Colonic mucosa (tissue), 4 donors: ENCODE data around the gene LYRM2. TPM values are rescaled to one million over a fixed set of nuclear protein-coding genes. Genes with fewer than 3 reads are reported as not detected.

Experiments used
- DNase-seq: peaks from one replicate; pipeline ENCODE4 v3.0.0-alpha.2; 2020
- H3K27ac ChIP-seq: fragments of 200-600 bp; one replicate; pipeline ENCODE4 v1.8.0; 2021
- H3K27me3 ChIP-seq: fragments of 200-600 bp; one replicate; pipeline ENCODE4 v1.8.0; 2021
- H3K36me3 ChIP-seq: fragments of 200-600 bp; one replicate; pipeline ENCODE4 v1.8.0; 2021
- H3K4me1 ChIP-seq: fragments of 200-600 bp; one replicate; pipeline ENCODE4 v1.8.0; 2021; ENCODE audit warnings: mild to moderate bottlenecking
- H3K4me3 ChIP-seq: fragments of 200-600 bp; one replicate; pipeline ENCODE4 v1.8.0; 2021
- H3K9ac ChIP-seq, 2 donors: one replicate each; pipeline ENCODE4 v1.7.0; 2013; ENCODE audit warnings: control low read depth in 2 of 2, low read depth in 2 of 2, low read length in 2 of 2
- H3K9me3 ChIP-seq: fragments of 200-600 bp; one replicate; pipeline ENCODE4 v1.8.0; 2021
- intact Hi-C: fragments of 100-400 bp; cut with DNase I; formaldehyde crosslinking; loops from one replicate; pipeline ENCODE4 v1.14.1; 2022
- total RNA-seq, 2 donors: library from RNA; stranded (reverse); fragmentation: NEBNext Ultra II Directional in 1 of 2; extraction: Animal tissue kit (Norgen Biotek cat#: 25700) in 1 of 2; gene quantifications; one replicate each; pipeline ENCODE4 v1.2.1, GENCODE V29; 2021
- TF ChIP-seq, protein P1 (sequence below): fragments of 200-600 bp; IDR thresholded peaks from one replicate; pipeline ENCODE4 v1.8.0; 2022; ENCODE audit warnings: antibody characterized with exemption, mild to moderate bottlenecking
- donor health status: healthy.
- donor health status: DM: no; HTN: no; CAD: no.
- donor health status: DM: no; HTN: no; CAD: no.

The LYRM2 gene
- total RNA-seq, 2 donors from 2014 or later, result 28.7 to 43.5 TPM

DNA sequence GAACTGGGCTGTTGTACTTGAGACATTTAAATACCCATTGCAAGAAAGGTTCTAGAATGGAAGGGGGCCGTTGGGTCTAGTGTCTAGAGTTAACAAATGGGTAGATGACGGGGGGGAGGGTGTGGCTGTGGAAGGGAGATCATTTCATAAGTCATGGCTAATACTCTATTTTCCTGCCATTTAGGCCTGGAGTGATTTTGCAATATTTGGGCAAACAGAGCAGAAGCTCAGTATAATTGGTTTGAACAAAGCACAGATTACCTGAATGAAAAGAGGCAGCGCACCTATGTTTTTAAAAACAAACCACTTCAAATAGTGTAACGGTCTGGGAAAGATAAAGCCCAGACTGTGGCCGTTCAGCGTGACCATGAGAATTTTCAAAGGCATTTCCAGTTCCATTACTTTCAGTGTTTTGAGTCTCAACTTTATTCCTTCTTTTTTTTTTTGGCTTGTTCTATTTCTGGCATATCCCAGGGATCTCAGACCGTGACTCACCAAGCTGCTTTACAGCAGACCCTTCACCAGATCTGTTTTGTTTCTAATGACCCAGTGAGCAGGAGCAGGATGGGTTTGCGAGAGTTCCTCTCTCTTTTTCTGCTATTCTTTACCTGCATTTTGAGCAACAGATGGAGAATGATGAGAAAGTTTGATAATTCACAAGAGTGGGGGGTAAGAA lies 73.7 kb downstream of the LYRM2 start:
- H3K9ac ChIP-seq, result no peak overlapping the region
- H3K27me3 ChIP-seq, result no peaks in the 10 kb centered on the region
- H3K36me3 ChIP-seq, result no peaks in the 10 kb centered on the region
- H3K27ac ChIP-seq, result no peak overlapping the region
- no peaks in the 10 kb centered on the region for H3K9me3 ChIP-seq
- intact Hi-C loops, result no loop called here
- TF ChIP-seq, protein P1, sequence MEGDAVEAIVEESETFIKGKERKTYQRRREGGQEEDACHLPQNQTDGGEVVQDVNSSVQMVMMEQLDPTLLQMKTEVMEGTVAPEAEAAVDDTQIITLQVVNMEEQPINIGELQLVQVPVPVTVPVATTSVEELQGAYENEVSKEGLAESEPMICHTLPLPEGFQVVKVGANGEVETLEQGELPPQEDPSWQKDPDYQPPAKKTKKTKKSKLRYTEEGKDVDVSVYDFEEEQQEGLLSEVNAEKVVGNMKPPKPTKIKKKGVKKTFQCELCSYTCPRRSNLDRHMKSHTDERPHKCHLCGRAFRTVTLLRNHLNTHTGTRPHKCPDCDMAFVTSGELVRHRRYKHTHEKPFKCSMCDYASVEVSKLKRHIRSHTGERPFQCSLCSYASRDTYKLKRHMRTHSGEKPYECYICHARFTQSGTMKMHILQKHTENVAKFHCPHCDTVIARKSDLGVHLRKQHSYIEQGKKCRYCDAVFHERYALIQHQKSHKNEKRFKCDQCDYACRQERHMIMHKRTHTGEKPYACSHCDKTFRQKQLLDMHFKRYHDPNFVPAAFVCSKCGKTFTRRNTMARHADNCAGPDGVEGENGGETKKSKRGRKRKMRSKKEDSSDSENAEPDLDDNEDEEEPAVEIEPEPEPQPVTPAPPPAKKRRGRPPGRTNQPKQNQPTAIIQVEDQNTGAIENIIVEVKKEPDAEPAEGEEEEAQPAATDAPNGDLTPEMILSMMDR, result no peak
- H3K4me1 ChIP-seq, result no peaks in the 10 kb centered on the region
- DNase-seq, result no peak
- no peak overlapping the region for H3K4me3 ChIP-seq

DNA sequence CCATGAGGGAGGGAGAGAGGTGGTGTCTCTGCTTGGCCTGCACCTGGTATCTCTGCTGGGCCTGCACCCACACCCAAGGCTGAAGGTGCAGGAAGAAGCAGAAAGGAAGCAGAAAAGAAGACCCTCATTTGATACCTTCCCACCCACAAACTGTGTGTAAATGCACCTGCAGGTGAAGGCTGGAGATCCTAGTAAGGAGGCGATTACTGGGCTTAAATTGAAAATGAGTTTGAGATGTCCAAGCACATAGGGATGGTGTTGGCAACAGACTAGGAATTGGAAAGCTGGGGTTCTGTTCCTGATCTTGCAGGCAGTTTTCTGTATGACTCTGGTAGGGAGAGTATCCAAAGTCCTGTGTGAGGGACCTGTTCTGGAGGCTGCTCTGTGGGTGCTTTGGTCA lies 74.7 kb downstream of the LYRM2 start:
- TF ChIP-seq, protein P1, result no peak
- Histone ChIP-seq H3K4me1 (no peaks in the 10 kb centered on the region), H3K27ac (no peak overlapping the region), H3K9ac (no peak overlapping the region), H3K27me3 (no peaks in the 10 kb centered on the region), H3K36me3 (no peaks in the 10 kb centered on the region), H3K9me3 (no peaks in the 10 kb centered on the region), H3K4me3 (no peak overlapping the region)
- intact Hi-C loops, result no loop called here
- no peak for DNase-seq

DNA sequence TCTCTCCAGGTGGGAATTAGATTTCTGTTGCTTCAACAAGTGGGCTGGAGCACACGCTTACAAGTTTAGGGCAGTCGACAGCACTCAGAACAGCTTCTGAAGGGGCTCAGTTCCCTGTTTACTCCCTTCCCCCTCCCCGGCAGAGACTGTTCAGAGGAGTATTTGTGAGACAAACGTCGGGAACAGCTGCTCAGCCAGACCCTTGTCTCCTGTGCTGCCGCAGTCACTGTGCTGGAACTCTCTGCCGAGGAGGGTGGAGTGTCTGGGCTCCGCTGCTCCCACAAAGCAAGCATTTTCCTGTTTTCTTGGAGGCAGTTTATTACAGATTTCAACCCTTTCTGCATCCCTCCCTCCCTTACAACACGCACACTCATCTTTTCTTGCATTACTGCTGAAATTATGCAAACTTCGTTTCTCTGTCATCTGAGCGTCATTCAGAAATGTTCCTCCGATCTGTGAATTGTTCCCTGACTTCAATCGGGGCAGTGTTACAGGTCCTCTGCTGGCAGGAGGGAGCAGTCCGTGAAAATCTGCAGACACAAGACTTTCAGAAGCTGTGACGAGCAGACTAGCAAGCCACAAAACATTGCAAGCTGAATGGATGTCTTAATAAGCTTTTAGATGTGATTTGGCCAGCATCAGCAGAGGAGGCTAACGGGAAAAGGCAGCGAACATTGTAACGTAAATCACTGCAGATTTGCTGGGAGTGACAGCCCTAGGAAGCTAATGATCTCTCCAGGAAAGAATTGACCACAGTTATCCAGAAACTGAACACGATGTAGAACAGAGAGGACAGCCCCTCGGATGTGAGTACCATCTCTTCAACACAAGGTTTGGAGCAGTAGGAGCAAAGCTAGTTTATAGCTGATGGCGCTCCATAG lies 76.2 kb downstream of the LYRM2 start:
- DNase-seq, result no peak
- H3K9me3 ChIP-seq, result no peaks in the 10 kb centered on the region
- H3K4me1 ChIP-seq, result no peaks in the 10 kb centered on the region
- H3K27ac ChIP-seq, result no peak overlapping the region
- H3K9ac ChIP-seq, result no peak overlapping the region
- intact Hi-C loops, result no loop called here
- TF ChIP-seq, protein P1, result no peak
- H3K36me3 ChIP-seq, result no peaks in the 10 kb centered on the region
- H3K4me3 ChIP-seq, result no peak overlapping the region
- H3K27me3 ChIP-seq, result no peaks in the 10 kb centered on the region

DNA sequence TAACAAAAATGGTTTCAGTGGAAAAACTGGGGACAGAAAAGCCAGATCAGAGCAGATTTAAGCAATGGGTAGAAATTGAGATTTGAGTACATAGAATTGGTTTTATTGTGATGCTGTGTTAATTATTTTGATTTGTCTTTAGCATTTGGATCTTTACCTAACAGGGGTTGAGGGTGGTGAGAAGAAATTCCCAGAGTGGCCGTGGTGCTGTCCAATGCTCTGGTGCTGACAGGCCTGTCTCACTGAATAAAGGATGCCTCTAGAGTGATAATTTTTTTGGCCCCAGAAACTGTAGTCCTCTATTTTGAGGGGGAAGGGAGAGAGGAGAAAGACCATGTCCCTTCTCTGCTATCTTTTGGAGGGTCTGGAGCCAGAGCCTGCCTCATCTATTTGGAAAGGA lies 79.1 kb downstream of the LYRM2 start:
- intact Hi-C loops, result no loop called here
- TF ChIP-seq, protein P1, result no peak
- DNase-seq, result no peak

DNA sequence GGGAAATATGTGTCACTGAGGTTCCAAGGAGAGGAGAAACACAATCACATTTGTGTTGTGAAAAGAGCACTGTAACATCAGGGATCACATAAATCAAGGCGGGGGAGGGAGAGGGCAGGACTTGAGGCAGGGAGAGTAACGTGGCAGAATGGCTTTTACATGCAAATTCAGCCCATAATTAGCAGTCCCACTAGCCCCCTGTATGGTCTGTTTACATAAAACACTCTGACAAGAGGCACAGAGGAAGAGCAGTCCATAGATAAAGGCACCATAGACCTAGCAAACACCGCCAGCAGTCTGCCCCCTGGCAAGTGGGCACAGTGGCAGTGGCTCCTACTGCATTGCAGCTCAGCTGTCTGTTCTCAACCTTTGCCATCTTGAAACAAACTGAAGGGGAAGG lies 82.7 kb downstream of the LYRM2 start:
- TF ChIP-seq, protein P1, result no peak
- no peaks in the 10 kb centered on the region for H3K36me3 ChIP-seq
- H3K9ac ChIP-seq, result no peak overlapping the region
- intact Hi-C loops, result no loop called here
- H3K27ac ChIP-seq, result no peak overlapping the region
- H3K4me3 ChIP-seq, result no peak overlapping the region
- no peak for DNase-seq
- H3K27me3 ChIP-seq, result no peaks in the 10 kb centered on the region
- no peaks in the 10 kb centered on the region for H3K9me3 ChIP-seq
- H3K4me1 ChIP-seq, result no peaks in the 10 kb centered on the region

More for the DNA sequence above, 79.1 kb downstream of the LYRM2 start:
- H3K9me3 ChIP-seq, result no peaks in the 10 kb centered on the region
- no peaks in the 10 kb centered on the region for H3K27me3 ChIP-seq
- H3K4me3 ChIP-seq, result no peak overlapping the region
- no peaks in the 10 kb centered on the region for H3K36me3 ChIP-seq
- H3K27ac ChIP-seq, result no peak overlapping the region
- H3K4me1 ChIP-seq, result no peaks in the 10 kb centered on the region
- no peak overlapping the region for H3K9ac ChIP-seq
